ENCODE measurements around the gene PTCHD4. TPM values are rescaled to one million over a fixed set of nuclear protein-coding genes. Genes with fewer than 3 reads are reported as not detected.
"Not testable (repeated sequence)": the region's sequence is repeated elsewhere in the genome, so short reads cannot be mapped to it uniquely, and the experiment has no call there.

The PTCHD4 gene
- total RNA-seq, 1 donor: 4.7 TPM

DNA sequence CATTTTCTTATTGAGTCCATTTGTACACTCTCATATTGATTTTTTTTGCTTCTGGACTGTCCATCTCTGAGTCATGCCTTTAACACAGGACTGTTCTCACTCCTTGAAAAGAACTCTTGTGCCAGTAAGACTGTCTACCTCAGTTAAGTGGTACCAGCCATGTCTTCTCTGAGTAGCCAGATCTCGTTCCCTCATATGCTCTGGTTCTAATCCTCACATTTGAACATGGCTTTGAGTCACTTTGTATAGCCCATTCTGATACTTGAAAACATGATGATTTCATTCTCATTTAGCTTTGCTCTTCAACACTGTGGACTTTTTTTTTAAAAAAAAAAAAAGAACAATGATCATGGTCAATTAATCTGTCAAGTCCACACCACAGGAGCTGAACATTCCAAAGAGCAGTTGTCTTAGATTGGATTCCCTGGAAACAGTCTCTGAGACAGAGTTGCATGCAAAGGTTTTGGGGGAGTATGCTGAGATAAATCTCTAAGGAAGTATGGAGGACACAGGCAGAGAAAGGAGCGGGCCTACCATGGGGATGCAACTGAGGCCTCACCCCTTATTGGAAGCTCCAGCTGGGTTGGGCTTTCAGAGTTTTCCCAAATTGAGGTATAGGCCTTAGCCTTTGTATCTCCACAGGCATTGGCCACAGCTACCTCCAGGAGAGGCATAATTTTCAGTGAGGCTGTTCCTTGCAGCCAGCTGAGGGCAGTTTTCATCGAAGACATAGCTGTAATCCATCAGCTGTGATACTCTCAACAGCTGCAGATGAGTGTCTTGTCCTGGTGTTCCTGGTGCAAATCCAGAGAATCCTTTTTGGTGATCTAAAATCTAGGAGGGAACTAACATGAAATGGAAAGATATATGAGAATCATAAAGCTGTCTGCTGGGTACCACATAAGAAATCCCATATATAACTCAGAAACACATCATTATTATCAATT, 6.0 kb upstream of the PTCHD4 start:
- DNase-seq (ENCODE audit: low read depth): no peak

GRCh38 chr6:48113130-48113529, 2.1 kb upstream of the PTCHD4 start:
- no peak overlapping the region for H3K4me3 ChIP-seq (ENCODE audit: low read depth, low read length)
- TF ChIP-seq, protein P1, sequence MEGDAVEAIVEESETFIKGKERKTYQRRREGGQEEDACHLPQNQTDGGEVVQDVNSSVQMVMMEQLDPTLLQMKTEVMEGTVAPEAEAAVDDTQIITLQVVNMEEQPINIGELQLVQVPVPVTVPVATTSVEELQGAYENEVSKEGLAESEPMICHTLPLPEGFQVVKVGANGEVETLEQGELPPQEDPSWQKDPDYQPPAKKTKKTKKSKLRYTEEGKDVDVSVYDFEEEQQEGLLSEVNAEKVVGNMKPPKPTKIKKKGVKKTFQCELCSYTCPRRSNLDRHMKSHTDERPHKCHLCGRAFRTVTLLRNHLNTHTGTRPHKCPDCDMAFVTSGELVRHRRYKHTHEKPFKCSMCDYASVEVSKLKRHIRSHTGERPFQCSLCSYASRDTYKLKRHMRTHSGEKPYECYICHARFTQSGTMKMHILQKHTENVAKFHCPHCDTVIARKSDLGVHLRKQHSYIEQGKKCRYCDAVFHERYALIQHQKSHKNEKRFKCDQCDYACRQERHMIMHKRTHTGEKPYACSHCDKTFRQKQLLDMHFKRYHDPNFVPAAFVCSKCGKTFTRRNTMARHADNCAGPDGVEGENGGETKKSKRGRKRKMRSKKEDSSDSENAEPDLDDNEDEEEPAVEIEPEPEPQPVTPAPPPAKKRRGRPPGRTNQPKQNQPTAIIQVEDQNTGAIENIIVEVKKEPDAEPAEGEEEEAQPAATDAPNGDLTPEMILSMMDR (IDR thresholded peaks at IDR 0.05; ENCODE audit: insufficient read depth, low read depth, low read length): no peak
- DNase-seq (ENCODE audit: low read depth): no peak

More for the DNA sequence above, 6.0 kb upstream of the PTCHD4 start:
- no peak overlapping the region for H3K4me3 ChIP-seq (ENCODE audit: low read depth, low read length)
- TF ChIP-seq, protein P1 (IDR thresholded peaks at IDR 0.05; ENCODE audit: insufficient read depth, low read depth, low read length): no peak

DNA sequence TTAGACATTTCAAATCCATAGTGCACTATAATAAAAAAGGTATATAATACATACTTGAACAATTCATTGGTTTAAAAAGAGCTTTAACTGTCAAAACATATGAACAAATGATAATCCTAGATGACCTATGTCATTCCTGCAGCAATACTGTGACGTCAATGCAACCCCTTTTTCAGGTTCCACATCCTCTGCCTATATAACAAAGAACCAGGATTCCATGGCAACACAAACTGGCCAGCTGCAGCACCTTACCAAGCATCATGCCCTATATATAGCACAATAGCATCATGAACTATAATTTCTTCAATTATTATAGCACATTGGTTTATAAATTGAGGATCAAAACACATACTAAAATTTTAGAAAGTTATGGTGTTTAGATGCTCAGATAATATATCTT, 578 bp upstream of the PTCHD4 start:
- TF ChIP-seq, protein P1 (IDR thresholded peaks at IDR 0.05; ENCODE audit: insufficient read depth, low read depth, low read length): no peak
- H3K4me3 ChIP-seq (ENCODE audit: low read depth, low read length): no peak overlapping the region
- no peak for DNase-seq (ENCODE audit: low read depth)

GRCh38 chr6:48110436-48111142, 408 bp downstream of the PTCHD4 start:
- peak overlapping the region; percentile 40 for H3K4me3 ChIP-seq (ENCODE audit: low read depth, low read length)
- DNase-seq (ENCODE audit: low read depth): no peak
- TF ChIP-seq, protein P1 (IDR thresholded peaks at IDR 0.05; ENCODE audit: insufficient read depth, low read depth, low read length): no peak

DNA sequence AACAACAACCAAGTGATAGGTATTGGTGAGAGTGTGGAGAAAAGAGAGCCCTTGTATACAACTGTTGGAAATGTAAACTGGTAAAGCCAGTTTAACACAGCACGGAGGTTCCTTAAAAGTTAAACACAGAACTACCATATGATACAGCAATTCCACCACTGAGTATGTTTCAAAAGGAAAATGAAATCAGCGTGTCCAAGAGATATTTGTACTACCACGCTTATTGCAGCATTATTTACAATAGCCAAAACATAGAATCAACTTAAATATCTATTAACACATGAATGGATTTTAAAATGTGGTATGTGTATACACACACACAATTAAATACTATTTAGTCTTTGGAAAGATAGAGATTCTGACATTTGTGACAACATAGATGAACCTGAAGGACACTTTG, 1.1 kb downstream of the PTCHD4 start:
- TF ChIP-seq, protein P1 (IDR thresholded peaks at IDR 0.05; ENCODE audit: insufficient read depth, low read depth, low read length): no peak
- DNase-seq (ENCODE audit: low read depth): no peak
- peak overlapping the region; percentile 34 for H3K4me3 ChIP-seq (ENCODE audit: low read depth, low read length)

DNA sequence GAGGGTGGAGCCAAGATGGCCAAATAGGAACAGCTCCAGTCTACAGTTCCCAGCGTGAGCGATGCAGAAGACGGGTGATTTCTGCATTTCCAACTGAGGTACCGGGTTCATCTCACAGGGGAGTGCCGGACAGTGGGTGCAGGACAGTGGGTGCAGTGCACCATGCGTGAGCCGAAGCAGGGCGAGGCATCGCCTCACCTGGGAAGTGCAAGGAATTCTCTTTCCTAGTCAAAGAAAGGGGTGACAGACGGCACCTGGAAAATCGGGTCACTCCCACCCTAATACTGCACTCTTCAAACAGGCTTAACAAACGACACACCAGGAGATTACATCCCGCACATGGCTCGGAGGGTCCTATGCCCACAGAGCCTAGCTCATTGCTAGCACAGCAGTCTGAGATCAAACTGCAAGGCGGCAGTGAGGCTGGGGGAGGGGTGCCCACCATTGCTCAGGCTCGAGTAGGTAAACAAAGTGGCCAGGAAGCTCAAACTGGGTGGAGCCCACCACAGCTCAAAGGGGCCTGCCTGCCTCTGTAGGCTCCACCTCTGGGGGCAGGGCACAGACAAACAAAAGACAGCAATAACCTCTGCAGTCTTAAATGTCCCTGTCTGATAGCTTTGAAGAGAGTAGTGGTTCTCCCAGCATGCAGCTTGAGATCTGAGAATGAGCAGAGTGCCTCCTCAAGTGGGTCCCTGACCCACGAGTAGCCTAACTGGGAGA, 8.4 kb downstream of the PTCHD4 start:
- not testable (repeated sequence) for H3K4me3 ChIP-seq (ENCODE audit: low read depth, low read length); DNase-seq (ENCODE audit: low read depth)

GRCh38 chr6:48101290-48101689, 9.7 kb downstream of the PTCHD4 start:
- DNase-seq (ENCODE audit: low read depth): no peak
- TF ChIP-seq, protein P1 (IDR thresholded peaks at IDR 0.05; ENCODE audit: insufficient read depth, low read depth, low read length): no peak

More at GRCh38 chr6:48101290-48101689, 9.7 kb downstream of the PTCHD4 start:
- H3K4me3 ChIP-seq (ENCODE audit: low read depth, low read length): no peak overlapping the region
